ENCODE results near the gene SEMA4D.

Gene SEMA4D

DNA sequence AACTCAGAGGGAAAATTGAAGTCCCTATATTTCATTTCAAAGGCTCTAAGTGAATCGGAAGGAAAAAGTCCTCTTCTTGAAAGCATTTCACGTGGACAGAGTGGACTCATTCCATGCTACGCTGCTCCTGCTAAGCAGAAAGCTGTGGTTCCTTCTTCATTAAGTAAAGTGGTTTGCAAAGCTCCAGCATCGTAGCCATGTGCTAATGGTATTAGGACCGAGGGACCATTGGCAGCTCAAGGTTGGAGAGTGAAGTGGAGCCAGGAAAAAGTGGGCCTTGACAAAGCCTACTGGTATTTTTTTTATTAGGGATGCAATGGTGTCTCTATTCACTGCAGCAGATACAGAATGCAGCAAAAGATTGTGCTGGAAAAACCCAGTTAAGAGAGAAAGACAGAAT is 16.4 kb upstream of the SEMA4D start:
- H3K4me3 ChIP-seq (ENCODE audit: low read depth, low read length) = no peak overlapping the region
- no peak for DNase-seq (ENCODE audit: low read depth)
- TF ChIP-seq, protein P1, sequence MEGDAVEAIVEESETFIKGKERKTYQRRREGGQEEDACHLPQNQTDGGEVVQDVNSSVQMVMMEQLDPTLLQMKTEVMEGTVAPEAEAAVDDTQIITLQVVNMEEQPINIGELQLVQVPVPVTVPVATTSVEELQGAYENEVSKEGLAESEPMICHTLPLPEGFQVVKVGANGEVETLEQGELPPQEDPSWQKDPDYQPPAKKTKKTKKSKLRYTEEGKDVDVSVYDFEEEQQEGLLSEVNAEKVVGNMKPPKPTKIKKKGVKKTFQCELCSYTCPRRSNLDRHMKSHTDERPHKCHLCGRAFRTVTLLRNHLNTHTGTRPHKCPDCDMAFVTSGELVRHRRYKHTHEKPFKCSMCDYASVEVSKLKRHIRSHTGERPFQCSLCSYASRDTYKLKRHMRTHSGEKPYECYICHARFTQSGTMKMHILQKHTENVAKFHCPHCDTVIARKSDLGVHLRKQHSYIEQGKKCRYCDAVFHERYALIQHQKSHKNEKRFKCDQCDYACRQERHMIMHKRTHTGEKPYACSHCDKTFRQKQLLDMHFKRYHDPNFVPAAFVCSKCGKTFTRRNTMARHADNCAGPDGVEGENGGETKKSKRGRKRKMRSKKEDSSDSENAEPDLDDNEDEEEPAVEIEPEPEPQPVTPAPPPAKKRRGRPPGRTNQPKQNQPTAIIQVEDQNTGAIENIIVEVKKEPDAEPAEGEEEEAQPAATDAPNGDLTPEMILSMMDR (IDR thresholded peaks at IDR 0.05; ENCODE audit: low read depth, low read length) = no peak
- TF ChIP-seq POLR2A (IDR thresholded peaks at IDR 0.05; ENCODE audit: extremely low read depth, insufficient read length) (no peak), MYC (IDR thresholded peaks at IDR 0.05; ENCODE audit: low read depth, low read length) (no peak)
- TF ChIP-seq, protein P2, sequence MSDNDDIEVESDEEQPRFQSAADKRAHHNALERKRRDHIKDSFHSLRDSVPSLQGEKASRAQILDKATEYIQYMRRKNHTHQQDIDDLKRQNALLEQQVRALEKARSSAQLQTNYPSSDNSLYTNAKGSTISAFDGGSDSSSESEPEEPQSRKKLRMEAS (IDR thresholded peaks at IDR 0.05; ENCODE audit: low read depth, low read length) = no peak

DNA sequence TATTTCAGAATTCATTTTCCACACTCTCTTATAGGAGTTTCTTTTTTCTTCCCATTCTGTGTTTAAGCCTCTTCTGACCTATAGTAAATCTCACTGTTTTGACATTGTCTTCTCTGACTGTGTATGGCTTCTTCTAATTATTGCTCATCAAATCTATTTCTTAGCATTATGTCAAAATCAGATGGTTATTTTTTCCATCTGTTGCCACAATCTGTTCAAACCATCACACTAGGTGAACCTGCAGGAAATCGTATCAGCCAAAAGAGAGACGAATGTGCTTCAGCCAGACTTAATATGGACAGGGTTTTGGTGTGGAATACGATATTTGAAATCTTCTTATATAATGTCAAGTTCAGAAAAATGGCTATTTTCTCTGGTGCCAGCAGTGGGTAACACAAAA is 15.9 kb upstream of the SEMA4D start:
- TF ChIP-seq, protein P1 (IDR thresholded peaks at IDR 0.05; ENCODE audit: low read depth, low read length) = no peak
- TF ChIP-seq, protein P2 (IDR thresholded peaks at IDR 0.05; ENCODE audit: low read depth, low read length) = no peak
- TF ChIP-seq MYC (IDR thresholded peaks at IDR 0.05; ENCODE audit: low read depth, low read length) (no peak), POLR2A (IDR thresholded peaks at IDR 0.05; ENCODE audit: extremely low read depth, insufficient read length) (no peak)
- H3K4me3 ChIP-seq (ENCODE audit: low read depth, low read length) = no peak overlapping the region
- no peak for DNase-seq (ENCODE audit: low read depth)

DNA sequence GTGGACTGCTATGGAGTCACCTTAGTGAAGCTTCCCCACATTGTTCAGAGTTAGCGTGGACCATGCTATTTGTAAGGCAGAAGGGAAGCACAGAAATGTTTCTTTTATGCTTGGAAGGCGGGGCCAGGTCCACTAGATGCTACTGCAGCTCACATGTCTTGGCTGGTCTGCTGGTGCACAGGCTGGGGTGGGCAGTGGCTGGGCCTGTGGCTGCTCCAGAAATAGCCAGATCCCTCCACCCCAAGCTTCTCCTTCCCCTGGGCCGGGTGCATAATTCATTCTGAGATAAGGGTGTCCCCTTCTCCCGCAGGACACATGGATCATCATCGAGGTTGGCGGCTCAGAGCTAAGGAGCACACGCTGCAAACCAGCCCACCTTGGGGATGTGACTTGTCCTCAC is 14.5 kb upstream of the SEMA4D start:
- H3K4me3 ChIP-seq (ENCODE audit: low read depth, low read length) = no peak overlapping the region
- DNase-seq (ENCODE audit: low read depth) = no peak
- TF ChIP-seq, protein P2 (IDR thresholded peaks at IDR 0.05; ENCODE audit: low read depth, low read length) = no peak
- TF ChIP-seq, protein P1 (IDR thresholded peaks at IDR 0.05; ENCODE audit: low read depth, low read length) = no peak
- TF ChIP-seq MYC (IDR thresholded peaks at IDR 0.05; ENCODE audit: low read depth, low read length) (no peak), POLR2A (IDR thresholded peaks at IDR 0.05; ENCODE audit: extremely low read depth, insufficient read length) (no peak)

DNA sequence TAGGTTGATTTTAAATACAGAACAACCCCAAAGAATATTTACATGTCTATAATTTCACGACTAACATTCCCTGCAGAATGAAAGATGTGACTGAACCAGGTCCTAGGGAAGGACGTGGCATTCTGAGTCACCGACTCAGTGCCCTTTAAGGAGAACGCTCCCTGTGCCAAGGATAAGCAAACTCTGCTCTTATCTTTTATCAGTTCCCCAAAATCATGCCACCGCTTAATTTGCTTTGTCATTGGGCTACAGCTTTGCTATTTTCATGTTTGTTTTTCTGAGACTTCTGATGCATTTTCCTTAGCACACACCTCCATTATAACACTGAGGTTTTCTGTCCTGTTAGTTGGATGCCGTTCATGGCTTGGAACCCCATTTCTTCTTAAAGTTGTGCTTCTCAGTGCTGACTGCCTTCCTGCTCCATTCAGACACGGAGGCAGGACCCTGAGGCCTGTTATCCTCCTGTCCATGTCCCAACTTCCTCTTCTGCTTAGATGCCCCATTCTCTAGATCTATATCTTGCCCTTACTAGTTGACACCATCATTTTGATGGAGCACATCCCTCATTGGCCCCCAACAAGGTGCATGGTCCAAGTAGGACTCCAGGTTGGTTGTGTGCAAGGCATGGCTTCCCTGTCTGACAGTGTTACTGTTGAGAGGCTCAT is 11.2 kb upstream of the SEMA4D start:
- DNase-seq (ENCODE audit: low read depth) = peak; percentile 75
- TF ChIP-seq, protein P2 (IDR thresholded peaks at IDR 0.05; ENCODE audit: low read depth, low read length) = no peak
- no peak overlapping the region for H3K4me3 ChIP-seq (ENCODE audit: low read depth, low read length)

DNA sequence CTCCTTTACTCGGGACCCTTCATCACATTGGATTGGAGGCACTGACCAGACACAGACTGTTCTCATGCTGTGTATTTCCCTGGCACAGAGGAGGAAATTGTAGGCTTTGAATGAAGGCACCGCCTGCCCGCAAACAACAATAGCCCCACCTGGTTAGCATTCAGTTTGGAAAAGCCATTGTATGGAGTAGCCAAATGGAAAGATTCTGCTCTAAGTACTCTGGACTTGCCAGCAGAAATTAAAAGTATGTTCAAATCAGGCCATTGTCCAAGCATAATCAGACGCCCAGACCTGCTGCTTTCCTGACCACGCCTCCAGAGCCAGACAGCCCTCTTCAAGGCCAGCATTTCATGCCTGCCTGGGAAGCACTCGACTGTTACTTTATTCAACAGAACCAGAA is 8.0 kb upstream of the SEMA4D start:
- no peak overlapping the region for H3K4me3 ChIP-seq (ENCODE audit: low read depth, low read length)
- TF ChIP-seq, protein P1 (IDR thresholded peaks at IDR 0.05; ENCODE audit: low read depth, low read length) = no peak
- TF ChIP-seq, protein P2 (IDR thresholded peaks at IDR 0.05; ENCODE audit: low read depth, low read length) = no peak
- DNase-seq (ENCODE audit: low read depth) = no peak

DNA sequence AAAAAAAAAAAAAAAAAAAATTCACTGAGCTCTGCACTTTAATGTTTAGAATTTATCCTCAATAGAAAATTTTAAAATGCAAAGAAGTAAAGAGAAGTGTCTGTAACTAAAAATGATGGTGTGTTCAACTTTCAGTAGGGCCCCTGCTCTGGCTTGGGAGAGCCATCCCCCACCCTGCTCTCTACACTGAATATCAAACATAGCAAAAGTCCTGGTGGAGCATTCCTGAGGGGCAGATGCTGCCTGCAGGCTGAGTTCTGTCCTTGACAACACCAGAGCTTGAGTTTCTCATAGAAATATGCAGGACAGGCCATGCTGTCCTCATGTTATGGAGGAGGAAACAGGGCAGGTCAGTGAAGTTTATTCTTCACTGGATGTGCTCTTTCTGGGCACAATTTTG is 7.1 kb upstream of the SEMA4D start:
- DNase-seq (ENCODE audit: low read depth) = no peak
- TF ChIP-seq MYC (IDR thresholded peaks at IDR 0.05; ENCODE audit: low read depth, low read length) (no peak), POLR2A (IDR thresholded peaks at IDR 0.05; ENCODE audit: extremely low read depth, insufficient read length) (no peak)
- TF ChIP-seq, protein P2 (IDR thresholded peaks at IDR 0.05; ENCODE audit: low read depth, low read length) = no peak
- TF ChIP-seq, protein P1 (IDR thresholded peaks at IDR 0.05; ENCODE audit: low read depth, low read length) = no peak
- H3K4me3 ChIP-seq (ENCODE audit: low read depth, low read length) = no peak overlapping the region

Data from NB4 (cell line).